Prostate gland (tissue), 2 donors: ENCODE results near the gene ZSWIM3.

Experiments used
- CTCF ChIP-seq, 4 experiments: fragments of 200-600 bp in 2 of 4; fragments of 450-650 bp in 2 of 4; sonication (generic) in 2 of 4; IDR thresholded peaks; 1 replicate in 3 of 4; 2 replicates in 1 of 4; pipeline ENCODE4 v1.5.1; 2016 to 2019; ENCODE audit warnings: antibody characterized with exemption in 4 of 4, mild to moderate bottlenecking in 2 of 4, moderate library complexity in 2 of 4
- POLR2A ChIP-seq: fragments of 450-650 bp; IDR thresholded peaks from one replicate; pipeline ENCODE4 v1.6.1; 2016; ENCODE audit warnings: antibody characterized with exemption, mild to moderate bottlenecking
- POLR2AphosphoS5 ChIP-seq: sonication (generic); formaldehyde crosslinking; IDR thresholded peaks from one replicate; pipeline ENCODE4 v1.6.1; 2017; ENCODE audit warnings: antibody characterized with exemption

GRCh38 chr20:45892828-45893500 lies 35.5 kb downstream of the ZSWIM3 start:
- TF ChIP-seq POLR2AphosphoS5 (no peak), CTCF (IDR thresholded peaks at IDR 0.05) (no peak), POLR2A (no peak)
